GM12865 (cell line): ENCODE measurements around the gene RAB1B.
"Not testable (repeated sequence)": the region's sequence is repeated elsewhere in the genome, so short reads cannot be mapped to it uniquely, and the experiment has no call there.

Source experiments
- DNase-seq: peaks from one replicate; pipeline ENCODE4 v3.0.0; 2010; ENCODE audit warnings: low read depth
- H3K4me3 ChIP-seq: 2 replicates; pipeline ENCODE4 v1.5.1; 2011; ENCODE audit warnings: mild to moderate bottlenecking, low read depth, low read length, control low read depth
- TF ChIP-seq, protein P1 (sequence below): IDR thresholded peaks from 2 replicates; pipeline ENCODE4 v1.5.1; 2011; ENCODE audit warnings: low read length, control low read depth, low read depth, inconsistent platforms; ENCODE audit not compliant: insufficient read depth; ENCODE audit errors: missing control alignments

The RAB1B gene

DNA sequence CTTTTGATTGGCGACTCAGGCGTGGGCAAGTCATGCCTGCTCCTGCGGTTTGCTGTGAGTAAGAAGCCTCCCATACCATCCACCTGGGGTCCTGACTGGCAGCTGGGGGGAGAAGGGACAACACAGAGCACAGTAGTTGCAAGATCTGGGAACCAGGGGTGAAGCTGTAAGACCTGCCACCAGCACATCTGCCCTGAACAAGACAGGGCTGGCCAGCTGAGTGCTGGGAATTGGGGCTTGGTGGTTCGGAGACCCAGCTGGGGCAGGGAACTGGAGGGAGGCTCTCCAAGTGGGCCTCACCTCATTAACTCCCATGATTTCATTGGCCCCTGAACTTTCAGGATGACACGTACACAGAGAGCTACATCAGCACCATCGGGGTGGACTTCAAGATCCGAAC is 3.4 kb downstream of the RAB1B start:
- no peak for DNase-seq
- TF ChIP-seq, protein P1, sequence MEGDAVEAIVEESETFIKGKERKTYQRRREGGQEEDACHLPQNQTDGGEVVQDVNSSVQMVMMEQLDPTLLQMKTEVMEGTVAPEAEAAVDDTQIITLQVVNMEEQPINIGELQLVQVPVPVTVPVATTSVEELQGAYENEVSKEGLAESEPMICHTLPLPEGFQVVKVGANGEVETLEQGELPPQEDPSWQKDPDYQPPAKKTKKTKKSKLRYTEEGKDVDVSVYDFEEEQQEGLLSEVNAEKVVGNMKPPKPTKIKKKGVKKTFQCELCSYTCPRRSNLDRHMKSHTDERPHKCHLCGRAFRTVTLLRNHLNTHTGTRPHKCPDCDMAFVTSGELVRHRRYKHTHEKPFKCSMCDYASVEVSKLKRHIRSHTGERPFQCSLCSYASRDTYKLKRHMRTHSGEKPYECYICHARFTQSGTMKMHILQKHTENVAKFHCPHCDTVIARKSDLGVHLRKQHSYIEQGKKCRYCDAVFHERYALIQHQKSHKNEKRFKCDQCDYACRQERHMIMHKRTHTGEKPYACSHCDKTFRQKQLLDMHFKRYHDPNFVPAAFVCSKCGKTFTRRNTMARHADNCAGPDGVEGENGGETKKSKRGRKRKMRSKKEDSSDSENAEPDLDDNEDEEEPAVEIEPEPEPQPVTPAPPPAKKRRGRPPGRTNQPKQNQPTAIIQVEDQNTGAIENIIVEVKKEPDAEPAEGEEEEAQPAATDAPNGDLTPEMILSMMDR: no peak
- H3K4me3 ChIP-seq: no peak overlapping the region

DNA sequence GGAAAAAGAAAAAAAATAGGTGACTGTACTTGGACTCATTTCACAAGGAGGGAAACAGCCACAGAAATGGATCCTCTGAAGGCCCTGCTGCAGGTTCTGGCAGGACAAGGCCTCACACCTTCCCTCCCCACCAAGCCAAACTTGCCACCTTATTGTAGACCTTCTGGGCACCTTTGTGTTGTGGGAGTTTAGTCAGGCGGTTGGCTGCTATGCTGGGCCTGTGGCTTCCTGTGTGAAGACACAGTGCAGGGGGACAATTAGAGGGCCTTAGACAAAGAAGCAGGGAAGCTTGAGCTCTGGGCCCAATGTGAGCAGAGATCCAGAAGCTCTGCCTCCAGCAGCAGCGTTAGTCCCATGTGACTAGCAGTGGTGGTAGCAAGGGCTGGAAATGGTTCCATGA is 4.2 kb downstream of the RAB1B start:
- no peak for DNase-seq
- no peak overlapping the region for H3K4me3 ChIP-seq
- TF ChIP-seq, protein P1: no peak

DNA sequence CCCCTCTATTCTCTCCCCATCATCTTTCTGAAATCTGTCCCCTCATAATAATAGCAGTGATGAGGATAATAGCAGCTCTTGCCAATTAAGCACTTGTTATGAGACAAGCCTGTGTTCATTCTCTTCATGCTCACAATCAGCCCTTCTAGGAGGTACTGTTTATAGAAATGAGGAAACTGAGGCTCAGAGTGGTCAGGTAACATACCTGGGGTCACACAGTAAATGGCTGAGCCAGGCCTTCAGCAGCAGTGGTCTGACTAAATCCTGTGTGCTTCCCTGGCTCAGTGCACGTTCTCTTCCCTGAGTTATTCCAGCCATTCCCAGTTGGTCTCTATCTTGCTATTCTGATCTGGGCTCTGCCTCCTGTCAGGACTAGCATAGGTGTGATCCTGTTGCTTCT is 5.8 kb downstream of the RAB1B start:
- no peak for DNase-seq
- H3K4me3 ChIP-seq: no peak overlapping the region
- TF ChIP-seq, protein P1: no peak

DNA sequence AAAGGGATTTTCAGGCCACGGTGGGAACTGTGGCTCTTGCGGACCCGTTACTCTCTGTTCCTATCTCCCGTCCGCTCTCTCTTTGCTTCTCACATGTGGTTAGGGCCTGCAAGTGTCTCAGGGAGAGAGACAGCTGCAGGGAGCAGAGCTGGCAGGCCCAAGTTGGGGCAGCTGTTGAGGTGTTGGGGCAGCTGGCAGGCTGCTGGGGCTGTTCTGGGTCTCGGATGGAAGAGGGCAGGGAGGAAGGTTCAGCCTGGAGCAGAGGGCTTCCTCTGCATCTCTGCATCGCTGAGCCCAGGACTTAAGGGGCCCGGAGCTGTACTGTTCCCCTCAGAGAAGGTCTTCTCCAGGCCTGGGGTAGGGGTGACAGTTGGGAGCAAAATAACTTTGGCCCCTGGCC is 7.0 kb downstream of the RAB1B start:
- TF ChIP-seq, protein P1: no peak
- H3K4me3 ChIP-seq: no peak overlapping the region
- DNase-seq: no peak

DNA sequence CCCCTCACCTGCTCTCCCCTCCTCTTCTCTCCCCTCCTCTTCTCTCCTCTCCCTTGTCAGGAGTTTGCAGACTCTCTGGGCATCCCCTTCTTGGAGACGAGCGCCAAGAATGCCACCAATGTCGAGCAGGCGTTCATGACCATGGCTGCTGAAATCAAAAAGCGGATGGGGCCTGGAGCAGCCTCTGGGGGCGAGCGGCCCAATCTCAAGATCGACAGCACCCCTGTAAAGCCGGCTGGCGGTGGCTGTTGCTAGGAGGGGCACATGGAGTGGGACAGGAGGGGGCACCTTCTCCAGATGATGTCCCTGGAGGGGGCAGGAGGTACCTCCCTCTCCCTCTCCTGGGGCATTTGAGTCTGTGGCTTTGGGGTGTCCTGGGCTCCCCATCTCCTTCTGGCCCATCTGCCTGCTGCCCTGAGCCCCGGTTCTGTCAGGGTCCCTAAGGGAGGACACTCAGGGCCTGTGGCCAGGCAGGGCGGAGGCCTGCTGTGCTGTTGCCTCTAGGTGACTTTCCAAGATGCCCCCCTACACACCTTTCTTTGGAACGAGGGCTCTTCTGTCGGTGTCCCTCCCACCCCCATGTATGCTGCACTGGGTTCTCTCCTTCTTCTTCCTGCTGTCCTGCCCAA is 7.7 kb downstream of the RAB1B start:
- TF ChIP-seq, protein P1: no peak
- H3K4me3 ChIP-seq: no peak overlapping the region
- DNase-seq: no peak

DNA sequence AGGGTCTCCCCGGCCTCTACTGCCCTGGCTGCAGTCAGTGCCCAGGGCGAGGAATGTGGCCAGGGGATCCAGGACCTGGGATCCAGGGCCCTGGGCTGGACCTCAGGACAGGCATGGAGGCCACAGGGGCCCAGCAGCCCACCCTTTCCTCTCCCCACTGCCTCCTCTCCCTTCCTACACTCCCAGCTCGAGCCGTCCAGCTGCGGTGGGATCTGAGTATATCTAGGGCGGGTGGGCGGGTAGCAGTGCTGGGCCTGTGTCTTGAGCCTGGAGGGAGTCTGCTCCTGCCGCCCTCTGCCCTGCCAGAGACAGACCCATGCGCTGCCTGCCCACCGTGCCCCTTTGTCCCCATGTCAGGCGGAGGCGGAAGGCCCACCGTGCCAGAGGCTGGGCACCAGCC is 8.2 kb downstream of the RAB1B start:
- not testable (repeated sequence) for H3K4me3 ChIP-seq, DNase-seq

DNA sequence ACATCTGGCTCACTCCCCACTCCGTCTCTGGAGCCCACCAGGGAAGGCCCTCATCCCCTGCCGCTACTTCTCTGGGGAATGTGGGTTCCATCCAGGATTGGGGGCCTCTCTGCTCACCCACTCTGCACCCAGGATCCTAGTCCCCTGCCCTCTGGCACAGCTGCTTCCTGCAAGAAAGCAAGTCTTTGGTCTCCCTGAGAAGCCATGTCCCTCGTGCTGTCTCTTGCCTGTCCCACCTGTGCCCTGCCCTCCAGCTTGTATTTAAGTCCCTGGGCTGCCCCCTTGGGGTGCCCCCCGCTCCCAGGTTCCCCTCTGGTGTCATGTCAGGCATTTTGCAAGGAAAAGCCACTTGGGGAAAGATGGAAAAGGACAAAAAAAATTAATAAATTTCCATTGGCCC is 8.6 kb downstream of the RAB1B start:
- H3K4me3 ChIP-seq, DNase-seq: not testable (repeated sequence)

DNA sequence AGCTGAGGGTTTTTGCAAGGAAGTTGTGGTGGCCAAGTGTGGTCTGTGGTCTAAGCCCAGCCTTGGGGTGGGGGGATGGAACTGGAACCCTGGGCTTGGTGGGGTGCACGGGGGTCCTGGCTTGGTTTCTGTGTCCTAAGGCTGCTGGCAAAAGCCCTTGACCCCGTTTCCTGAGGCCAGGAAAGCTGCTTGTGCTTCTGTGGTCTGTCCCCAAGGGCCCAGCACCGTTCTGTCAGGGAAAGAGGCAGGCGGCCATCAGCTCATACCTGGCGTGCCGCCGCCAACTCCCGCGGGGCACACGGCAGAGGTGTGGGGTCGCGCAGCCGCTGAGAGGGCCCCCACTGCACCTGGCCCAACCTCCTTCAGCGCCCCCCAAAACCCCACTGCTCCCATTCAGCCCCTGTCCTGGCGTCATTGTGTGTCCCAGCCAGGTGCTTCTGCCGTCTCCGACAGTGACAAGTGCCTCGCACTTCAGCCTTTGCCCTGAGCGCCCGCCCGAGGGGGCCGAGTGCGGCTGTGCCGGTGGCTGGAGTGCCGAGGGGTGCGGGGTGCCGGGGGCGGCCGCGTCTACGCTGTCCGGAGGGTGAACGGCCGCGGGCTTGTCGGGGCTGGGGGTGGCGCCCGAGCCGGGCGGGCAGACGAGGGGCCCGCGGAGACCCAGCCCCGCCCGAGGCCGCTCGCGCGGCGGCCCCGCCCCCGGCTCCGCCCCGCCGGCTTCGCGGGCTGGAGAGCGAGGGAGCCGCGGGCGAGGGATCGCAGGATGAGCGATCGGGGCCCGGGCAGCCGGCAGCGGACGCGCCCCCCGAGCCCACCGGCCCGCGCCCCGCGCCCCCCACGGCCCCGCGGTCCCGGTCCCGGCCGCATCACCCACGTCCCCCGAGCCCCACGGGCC is 9.3 kb downstream of the RAB1B start, which contains the start of gene CNIH2:
TSS of gene CNIH2 (plus strand) at position 705 of the 892 bp plus-strand sequence. CDS start 282 bp downstream, outside the sequence.
- TF ChIP-seq, protein P1: no peak
- DNase-seq: no peak
- H3K4me3 ChIP-seq: no peak within 1 kb of the TSS
